ENCODE measurements around the gene SHB.

SHB gene

DNA sequence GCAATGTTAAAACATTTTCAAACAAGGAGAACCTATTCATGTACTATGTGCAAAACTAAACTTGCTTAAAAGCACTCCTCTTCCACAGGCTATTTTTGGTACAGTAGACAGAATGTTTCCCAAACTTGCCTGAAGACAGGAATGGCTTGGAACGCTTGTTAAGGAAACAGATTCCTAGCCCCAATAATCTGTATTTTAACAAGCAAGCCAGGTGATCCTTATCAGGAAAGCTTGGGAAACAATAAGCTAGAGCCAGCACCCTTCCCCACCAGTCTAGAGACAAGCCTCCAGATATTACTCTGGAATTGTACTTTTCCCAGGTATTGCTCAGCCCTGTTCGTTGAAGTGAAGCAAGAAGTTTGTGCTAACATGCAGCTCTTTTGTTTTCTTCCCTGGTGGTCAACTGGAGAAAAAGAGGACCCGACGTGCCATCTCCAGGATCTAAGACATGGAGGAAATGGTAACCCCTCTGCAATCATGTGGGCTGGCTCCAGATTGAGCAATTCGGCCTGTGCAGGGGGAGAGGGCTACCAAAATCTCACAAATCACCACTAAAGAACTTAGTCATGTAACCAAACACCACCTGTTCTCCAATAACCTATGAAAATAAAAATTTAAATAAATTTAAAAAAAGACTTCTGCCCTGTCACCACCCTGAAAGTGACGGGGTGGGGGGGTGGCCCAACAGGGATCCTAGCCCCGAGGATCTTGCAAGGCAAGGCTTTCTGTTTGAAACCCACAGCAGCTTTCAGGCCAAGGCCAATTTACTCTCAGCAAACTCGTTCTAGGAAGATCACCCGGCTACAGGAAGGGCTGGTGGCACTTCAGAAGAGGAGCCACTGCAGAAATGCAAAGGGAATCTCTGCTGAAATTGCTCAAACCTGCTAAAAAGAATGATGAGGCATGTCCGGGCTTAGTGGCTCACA, 48.6 kb downstream of the SHB start:
- no peak for FAIRE-seq

DNA sequence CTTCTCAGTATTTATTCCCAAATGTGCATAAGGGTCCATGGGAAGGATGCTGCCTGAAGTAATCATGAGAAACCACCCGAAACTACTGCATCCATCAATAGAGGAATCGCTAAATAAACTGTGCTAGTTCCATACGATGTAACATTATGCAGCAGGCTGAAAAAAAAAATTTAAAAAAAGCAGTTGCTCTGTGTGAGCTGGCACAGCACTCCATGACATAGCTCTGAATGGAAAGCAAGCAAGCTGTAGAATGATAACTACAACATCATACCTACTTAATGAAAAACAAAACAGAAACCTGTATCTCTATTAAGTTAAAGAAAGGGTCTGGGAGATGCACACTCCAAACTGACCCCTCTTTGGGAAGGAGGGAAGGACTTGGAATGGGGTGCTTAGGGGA, 49.3 kb downstream of the SHB start:
- FAIRE-seq, result no peak

DNA sequence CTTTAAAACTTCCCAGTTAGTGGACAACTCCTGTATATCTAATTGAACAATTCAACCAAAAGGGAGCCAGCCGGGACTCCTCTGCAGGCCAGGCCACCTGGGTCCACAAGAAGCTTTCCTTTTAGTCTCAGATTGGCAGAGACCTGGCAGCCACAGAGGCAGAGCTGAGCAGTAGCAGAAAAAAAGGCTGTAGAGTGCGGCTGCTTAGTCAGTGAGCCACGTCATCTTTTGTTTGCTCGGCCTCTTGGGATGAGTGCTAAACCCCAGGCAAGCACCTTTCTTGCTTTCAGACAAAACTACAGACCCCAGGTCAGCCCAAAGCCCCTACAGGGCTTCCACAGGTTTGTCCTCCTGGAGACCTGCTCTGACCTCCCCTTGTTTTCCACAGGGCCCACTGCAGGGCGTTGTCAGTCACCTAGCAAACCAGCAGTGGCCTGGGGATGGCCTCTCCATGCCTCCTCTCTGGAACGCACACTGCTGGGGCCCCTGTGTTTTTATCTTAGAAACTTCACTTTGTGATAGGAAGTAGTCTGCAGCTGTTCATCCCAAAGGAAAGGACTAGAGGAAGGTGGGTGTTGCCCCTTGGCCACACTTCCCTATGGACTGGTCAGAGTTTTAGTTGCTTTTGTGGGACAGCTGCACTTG, 49.9 kb downstream of the SHB start:
- no peak for FAIRE-seq

DNA sequence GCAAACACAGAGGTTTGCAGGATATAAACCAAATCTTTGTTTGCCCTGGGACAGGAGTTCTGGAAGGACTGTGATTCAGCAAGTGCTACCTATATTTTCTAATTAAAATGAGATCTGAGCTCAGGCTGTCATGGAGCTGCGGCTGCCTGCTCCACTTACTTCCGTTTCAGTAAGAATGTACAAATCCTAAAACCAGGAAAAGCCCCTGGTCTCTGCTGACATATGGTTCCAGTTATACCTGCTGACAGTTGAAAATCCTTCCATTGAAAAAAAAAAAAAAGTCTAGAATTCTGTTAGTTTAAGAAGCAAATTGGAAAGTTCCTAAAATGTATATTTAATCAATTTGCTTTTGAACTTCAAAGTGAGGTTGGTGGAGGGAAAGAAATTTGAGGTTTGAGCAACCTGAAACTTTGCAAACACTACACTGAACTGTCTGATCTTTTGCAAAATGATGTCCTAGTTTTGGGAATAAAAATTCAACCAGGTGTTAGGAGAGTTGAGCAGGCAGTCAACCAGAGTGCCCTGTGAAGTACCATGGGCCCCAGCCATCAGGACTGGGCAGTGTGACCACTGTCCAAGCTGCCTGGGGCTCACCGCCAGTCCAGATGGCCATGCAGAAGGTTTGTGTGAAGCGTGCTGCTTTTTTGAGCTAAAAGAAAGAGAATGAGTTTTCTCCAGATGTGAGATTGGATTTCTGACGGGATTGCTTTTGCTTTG, 50.6 kb downstream of the SHB start:
- FAIRE-seq, result no peak

DNA sequence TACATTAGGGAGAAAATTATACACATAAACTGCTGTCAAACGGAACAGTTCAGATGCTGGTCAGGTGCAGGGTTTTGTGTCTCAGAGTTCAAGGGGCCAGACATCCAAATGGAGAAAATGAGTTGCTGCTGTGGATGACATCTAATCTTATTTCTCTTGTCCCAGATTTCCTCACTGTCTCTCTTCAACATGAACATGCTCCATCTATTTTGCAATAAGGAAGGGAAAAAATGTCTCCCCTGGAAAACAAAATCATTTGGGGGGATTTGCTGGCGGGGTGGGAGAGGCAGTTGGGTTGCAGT, 51.2 kb downstream of the SHB start:
- no peak for FAIRE-seq

DNA sequence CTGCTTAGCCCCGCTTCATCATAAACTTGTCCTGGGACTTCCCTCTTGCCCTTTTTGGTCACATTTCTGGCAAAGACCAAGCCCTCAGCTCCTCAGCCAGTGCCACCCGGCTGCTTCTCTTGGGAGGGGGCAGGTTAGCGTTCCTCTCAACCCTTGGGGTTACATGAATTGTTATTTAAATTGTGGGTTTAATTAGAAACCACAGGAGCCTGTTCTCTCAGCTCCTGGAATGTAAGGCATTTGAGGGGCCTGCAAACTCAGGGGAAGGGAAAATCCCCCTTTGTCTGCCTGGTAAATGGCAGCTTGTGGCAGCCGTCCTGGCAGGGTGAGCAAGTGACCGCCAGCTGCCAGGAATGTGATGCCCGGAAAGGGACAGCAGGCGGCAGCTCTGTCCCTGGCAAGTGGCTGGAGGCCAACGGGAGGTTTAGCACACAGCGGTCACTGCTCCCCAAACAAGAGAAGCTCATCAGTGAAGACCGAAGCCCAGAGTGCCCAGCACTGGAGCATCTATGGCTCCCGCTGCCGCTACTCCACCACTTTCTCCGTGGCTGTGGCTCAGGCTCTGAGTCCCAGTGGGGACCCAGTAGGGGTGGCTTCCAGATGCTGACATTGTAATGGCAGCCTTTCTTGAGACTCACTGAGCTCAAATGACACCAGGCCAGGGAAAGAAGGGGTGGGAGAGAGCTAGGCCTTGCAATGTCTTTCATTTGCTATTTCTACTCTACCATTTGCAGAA, 51.7 kb downstream of the SHB start:
- no peak for FAIRE-seq

DNA sequence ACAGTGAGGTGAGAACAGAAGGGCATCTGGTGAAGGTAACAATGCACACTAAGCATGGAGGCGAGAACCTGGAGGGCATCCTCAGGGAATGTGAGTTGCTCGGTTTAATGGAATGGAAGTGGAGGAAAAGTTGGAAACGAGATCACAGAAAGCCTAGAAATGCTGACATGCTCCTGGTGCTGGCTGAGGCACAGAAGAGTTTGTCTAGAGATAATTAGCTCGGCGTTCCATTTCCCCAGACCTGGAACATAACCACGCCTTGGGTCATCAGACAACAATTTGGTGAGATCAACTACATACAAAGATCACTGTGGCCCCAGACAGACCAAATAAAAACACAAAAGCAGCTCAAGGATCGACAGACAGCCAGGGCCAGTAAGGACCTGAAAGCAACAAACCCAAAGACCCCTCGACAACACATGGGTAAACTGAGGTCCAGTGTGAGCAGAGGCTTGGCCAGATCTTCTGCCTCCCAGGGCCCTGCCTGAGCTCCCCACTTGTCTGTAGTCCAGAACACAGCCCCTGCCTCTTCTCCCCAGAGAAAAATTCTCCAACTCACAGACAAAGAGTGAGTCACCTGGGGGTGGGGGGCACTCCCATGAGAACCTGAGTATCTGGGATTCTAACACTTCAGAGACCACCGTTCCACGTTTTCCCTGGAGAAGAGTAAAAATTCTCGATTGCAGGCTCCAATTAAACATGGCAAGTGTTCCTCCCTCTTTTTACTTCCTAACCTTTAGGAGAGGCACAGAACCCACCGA, 52.5 kb downstream of the SHB start:
- FAIRE-seq, result no peak

DNA sequence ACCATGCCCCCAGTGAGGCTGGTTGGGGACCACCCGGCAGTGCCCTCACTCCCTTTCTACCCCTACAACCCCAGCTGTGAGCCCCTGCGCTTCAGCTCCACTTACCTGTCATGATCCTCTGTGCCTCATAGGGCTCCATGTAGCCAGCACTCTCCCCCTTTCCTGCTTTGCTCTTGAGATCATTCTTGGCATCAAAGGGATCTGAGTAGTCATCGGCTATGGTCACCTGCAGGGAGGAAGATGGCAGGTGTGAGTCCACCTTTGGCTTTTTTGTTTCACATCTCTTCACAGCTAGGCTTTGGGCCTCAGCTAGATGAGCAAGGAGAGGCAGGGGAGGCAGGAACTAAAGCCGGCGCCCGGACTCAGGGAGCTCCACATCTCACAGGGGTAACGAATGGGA, 53.1 kb downstream of the SHB start:
- FAIRE-seq, result no peak

DNA sequence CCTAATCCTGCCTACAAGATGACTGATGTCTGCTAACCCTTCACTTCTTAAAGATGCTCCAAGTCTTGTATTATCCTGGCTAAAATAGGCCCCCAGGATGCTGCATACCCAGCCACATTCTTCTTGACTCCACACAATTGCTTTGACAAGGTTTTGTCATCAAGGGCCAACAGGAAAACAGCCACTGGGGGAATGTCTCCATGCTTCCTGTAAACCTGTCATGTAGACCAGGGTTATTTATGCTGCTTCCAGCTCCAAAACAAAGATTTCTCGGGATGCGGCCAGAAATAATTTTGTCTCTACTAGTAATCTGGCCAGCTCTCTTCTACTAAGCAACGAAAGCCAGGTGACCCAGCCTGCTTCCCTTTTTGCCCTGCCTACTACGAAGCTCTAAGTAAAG, 53.8 kb downstream of the SHB start:
- no peak for FAIRE-seq

DNA sequence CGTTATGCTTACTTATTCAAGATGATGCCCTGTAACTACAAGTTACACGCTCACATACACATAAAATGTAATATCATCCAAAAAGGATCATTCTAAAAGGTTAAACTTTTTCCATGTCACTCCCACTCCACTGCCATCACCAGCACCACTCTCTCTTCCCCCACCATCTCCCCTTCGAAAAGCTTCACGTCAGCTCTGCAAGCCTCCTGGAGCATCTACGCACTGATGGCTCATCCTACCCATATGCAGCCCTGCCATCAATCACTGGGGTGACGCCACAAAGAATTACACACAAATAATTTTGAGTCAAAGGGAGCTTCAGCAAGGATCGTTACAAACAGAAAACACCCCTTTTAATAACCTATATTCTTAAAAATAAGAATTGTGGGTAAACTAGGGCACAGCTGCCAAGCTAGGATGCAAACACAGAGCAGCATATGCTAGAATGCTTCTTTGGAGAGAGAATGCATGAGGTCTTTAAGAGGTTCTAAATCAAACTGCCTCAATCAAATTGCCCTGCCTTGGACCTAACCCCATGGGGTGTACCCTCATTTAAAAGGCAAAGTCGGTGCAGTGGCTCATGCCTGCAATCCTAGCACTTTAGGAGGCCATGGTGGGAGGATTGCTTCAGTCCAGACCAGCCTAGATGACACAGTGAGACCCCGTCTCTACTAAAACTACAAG, 56.1 kb downstream of the SHB start:
- no peak for FAIRE-seq

DNA sequence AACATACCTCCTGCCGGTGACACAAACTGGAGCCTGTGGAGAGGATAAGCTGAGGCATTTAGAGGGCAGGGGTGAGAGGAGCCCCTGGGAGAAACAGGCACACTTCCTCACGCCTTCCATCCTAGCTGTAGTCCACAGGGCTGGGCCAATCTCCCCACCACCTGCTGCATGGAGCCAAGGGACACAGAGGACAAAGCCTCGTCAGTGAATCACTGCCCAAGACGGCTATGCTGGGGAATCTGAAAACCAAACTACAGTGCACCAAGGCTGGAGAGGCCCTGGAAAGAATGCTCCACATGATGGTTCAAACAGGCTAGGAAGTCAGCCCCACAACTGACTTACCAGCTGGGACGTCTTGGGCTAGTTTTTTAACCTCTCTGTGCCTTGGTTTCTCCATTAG, 57.0 kb downstream of the SHB start:
- no peak for FAIRE-seq

DNA sequence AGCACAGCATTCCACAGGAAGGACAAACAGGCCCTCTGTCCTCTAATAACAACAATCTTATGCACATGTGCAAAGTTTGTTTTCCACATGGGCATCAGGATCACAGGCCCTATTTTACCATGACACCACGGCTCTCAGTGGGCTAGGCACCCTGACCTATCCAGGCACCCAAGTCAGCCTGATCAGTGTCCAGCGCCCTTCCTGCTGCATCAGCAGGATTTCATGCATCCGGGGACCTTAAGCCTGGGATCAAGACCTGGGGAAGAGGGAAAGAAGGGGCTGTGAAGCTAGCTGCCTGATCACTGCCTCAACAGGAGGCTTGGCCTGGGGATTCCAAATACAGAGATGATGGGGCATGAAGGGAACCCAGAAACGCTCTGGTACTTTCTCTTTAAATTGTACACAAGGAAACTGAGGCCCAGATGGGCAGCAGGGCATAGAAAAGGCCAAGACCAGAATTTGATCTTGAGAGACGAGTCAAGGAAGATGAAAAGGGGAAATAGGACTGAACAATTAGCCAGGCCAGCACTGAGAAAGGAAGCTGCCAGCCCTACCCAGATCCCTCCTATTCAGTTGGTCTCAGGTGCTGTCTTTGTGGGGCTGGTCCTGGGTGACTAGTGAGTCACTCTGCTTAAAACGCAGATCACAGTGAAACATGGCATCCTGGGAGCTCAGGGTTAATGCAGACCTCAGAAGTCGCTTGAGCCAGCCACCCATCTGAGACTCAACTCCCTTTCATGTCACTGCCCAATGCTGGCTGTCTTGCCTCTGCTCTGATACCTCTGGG, 57.9 kb downstream of the SHB start:
- no peak for FAIRE-seq

DNA sequence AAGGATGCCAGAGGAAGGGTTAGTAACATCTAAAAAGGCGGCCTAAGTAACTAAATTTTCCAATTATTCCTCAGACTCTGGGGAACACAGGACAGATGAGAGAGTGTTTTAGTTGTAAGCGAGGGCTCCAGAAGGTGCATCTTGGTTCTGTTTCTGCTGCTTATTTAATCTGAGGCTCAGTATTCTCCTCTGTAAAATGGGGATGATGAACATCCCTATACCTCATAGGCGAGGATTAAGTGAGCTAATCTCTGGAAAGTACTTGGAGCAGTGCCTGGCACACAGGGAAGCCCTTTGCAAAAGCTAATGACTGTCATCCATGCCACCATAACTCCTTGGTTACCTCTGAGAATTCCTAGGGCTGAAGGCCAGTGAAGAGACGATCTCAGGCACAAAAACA, 59.0 kb downstream of the SHB start:
- no peak for FAIRE-seq

DNA sequence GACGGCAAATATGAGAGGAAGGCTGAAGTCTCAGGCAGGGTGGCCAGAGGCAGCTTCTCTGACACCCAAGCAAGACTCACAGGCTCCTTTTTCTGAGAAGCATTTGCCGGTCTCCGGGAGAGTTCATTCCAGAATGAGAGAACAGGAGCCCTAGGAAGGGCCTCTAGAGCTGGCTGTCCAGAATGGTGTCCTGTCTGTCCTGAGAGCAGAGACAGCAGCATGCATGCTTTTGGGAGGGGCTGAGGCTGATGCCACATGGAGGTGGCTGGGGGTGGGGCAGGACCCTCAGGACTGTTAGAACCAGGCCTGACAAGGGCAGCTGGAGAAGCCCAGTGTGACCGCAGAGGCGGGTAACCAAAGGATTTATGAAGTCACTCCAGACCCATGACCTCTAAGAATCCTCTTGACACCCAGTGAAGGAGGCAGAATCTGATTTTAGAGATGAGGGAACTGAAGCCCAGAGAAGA, 60.0 kb downstream of the SHB start:
- FAIRE-seq, result no peak

DNA sequence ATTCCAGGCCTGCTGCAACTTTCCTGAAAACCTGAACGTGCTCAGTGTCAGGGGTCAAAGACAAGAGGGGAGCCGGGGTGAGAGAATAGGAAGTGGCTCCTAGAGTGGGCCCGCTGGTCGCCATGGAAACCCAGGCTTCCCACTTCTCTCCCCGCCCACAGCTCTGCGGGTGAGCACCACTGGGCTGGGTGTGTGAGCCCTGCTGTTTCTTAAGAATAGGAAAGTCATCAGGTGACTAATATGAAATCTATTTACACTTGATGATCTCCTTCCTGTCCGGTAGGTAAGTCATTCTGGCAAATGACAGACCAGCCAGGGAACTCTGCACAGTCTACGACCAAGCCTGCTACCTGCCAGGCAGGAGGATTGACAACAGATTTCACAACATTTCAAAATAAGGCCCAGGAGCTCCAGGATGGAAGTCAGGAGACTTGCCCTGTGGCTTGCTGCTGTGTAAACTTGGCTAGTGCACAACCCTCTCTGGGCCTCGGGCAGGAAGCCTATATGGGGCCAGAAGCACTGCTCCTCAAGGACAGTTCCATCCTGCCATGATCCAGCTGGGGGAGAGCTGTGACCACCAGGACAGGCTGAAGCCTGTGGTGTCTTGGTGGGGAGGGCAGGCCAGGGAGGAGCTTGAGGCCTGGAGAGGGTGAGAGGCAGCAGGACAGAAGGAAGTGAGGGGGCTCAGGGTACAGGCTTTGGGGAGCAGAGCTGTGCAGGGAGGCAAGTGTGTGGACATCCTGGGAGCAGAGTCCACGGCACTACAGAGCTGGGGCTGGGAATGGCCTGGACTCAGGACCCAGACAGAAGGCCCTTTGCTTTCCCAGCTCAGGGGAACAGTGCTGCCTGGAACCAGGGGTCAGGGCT, 60.6 kb downstream of the SHB start:
- FAIRE-seq, result no peak

DNA sequence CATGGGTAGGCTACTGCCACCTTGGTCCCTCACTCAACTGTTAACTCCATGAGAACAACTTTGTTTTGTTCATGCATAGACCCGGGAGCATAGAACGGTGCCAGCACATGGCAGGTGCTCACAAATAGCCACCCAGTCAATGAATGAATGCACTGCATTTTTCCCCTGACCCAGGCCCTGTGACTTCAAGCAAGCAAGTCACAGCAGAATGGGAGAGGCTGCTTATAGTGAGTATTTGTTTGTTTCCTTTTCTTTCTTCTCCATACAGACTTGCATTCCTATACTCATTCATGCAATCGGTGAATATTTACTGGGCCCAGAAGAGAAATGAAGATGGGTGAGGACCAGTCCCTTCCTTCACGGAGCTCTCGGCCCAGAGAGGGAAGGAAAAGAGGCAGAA, 62.0 kb downstream of the SHB start:
- FAIRE-seq, result no peak

DNA sequence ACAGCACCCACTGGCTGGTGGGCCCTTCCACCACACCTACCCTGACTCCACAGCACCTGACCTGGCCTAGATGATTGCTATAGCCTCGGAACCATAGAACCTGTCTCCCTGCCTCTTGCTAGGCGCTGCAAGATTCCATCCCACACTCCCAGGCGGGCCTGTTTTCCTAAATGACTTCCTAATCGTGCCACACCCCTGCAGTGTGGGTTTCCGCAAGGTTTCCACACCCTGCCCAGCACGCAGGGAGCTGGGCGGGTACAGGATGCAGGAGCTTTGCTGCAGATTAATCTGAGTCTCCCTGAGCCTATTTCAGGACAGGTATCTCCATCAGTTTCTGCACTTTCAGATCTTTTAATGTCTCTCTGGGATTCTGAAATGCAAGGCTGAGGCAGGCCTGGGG, 62.9 kb downstream of the SHB start:
- no peak for FAIRE-seq

DNA sequence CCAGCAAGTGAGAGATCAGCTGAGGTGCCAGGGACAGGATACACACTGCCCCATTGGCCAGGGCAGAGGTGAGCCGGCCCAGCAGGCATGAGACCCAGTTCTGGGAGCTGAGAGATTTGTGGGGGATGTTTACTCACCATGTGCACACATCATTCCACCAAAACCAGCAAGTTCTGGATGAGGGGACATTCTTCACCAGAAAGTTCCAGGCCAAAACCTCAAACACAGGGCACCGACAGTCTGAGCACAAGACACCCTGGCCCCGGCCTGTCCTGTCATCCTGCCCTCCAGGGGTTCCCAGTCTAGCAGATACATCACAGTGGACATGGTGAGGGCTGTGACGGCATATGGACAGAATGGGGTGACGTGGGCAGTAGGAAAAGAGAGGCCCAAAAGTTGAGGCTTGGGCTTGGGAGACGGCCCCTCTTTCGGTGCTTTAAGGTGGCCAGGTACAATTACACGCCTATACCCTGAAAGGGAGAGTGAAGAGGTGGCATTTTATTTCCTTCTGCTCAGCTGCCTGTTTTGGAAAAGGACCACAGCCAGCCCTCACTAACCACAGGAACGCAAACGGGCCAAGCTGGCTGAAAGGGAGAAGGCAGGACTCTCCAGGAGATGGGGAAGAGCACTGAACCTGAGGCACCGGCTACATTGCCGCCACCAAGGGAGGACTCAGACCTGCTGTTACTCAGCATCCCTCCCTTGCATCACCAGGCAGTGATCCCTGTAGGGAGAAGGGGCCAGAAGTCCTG, 64.0 kb downstream of the SHB start:
- FAIRE-seq, result no peak

Data from A204.1 (cell line).